GM18519 (cell line): ENCODE results near the gene NAB1.
A peak's percentile ranks its signal among the peaks of the same experiment; 100 is the strongest.

Experiments used
- ATAC-seq: cut with Tn5 transposase; IDR thresholded peaks from one replicate; pipeline ENCODE4 v1.9.1; 2021; ENCODE audit warnings: mild to moderate bottlenecking, moderate library complexity; ENCODE audit not compliant: unreplicated experiment, low FRiP score

Gene NAB1

DNA sequence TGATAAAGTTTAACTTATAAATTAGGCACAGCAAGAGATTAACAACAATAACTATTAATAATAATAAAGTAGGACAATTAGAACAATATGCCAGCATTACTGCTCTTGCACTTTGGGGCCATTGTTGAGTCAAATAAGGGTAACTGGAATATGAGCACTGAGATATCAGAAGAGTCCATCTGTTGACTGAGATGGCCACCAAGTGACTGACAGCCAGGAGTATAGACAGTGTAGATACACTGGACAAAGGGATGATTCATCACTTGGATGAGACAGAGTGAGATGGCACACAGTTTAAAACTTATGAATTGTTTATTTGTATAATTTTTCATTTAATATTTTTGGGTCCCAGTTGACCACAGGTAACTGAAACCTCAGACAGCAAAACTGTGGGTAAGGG is 20.0 kb downstream of the NAB1 start:
- ATAC-seq, result no peak

GRCh38 chr2:190670182-190670946 is 21.5 kb downstream of the NAB1 start:
- ATAC-seq, result peak; percentile 60

GRCh38 chr2:190674966-190675650 is 26.2 kb downstream of the NAB1 start:
- ATAC-seq, result peak; percentile 32

GRCh38 chr2:190677255-190677654 is 28.4 kb downstream of the NAB1 start:
- ATAC-seq, result no peak

GRCh38 chr2:190678444-190679162 is 29.7 kb downstream of the NAB1 start:
- peak; percentile 74 for ATAC-seq

GRCh38 chr2:190679391-190679790 is 30.5 kb downstream of the NAB1 start:
- no peak for ATAC-seq

DNA sequence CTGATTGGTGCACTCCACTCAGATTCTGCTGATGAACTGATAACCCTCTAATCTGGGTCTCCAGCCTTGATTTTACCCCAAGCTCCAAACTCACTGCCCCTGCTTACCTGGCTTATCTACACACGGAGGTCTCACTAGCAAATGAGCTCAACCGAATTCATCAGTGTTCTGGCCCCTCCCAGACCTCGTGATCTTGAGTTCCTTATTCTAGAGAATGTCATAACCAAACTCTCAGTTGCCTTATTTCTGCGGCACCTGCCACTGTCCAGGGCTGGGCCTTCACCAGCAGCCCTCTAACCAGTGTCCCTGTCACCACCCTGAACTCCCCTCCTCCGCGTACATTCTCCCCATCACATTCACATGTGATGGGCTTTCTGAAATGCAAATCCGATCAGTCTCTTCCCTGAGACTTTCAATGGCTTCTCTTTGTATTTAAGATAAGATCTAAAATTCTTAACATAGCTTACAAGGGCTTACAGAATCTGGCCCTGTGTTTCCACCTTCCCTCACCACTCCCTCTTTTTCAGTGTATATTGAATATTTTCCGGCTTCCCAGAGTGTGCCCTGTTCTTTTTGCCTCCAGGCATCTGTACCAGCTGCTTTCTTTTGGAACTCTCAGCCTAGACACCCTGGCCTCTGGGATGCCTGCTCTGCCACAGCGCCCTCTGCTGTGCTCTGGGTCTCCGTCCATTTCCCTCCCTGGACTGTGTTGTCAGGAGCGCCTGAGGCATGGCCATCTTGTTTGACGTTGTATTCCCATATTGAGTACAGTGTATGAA is 31.1 kb downstream of the NAB1 start:
- peak; percentile 31 for ATAC-seq

DNA sequence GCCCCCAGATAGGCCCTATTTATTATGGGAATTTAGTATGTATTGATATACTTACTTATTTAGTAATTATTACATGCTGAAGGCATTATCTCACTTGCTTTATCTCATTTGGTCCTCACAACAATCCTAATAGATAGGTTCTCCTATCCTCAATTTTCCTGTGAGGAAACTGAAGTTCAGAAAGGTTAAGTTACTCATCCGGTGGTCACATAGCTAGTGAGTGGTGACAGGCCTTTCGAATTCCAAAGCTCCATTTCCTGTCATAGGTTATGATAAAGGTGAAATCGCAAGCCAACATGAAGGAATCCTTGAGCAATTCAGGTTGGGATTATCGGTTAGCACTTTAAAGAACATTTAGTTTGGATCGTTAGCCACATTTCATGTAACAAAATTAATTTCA is 33.3 kb downstream of the NAB1 start:
- no peak for ATAC-seq

GRCh38 chr2:190683802-190684201 is 34.9 kb downstream of the NAB1 start:
- ATAC-seq, result no peak

- no peak for ATAC-seq
These were observed 36.0 kb downstream of the NAB1 start for GRCh38 chr2:190684931-190685330.

DNA sequence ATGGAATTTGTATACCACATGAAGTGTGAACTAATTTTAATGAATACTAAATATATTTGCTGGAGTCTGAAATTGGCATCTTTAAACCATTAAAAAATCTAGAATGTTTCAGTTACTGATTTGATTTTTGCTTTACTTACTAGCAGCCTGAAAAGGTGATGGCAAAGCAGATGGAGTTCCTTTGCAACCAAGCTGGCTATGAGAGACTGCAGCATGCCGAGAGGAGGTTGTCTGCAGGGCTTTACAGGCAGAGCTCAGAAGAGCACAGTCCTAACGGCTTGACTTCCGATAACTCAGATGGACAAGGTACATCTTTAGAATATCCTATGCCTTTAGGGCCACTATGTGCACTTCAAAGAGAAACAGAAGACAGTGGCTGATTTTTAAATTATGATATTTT is 36.5 kb downstream of the NAB1 start:
- no peak for ATAC-seq

- peak; percentile 58 for ATAC-seq
These were observed 44.8 kb downstream of the NAB1 start for GRCh38 chr2:190693533-190694232.

- ATAC-seq, result no peak
These were observed 45.6 kb downstream of the NAB1 start for GRCh38 chr2:190694479-190694878.

DNA sequence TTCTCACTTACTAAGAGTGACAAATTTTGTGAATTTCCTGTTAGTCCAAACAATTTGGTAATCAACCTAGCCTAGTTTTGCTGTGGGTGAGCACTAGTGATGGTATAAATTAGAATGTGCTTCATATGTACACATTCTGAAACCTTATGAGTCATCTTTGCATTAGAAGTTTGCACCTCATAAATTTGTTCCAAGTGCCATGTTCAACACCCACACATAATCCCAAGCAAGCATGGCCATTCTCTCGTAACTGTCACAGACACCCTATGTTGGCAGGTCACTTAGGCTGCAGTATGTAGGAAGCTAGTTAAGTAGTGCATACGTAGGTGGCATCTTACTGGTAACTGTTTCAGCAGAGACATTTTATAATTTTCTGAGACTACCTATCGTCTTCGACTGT is 46.9 kb downstream of the NAB1 start:
- peak; percentile 51 for ATAC-seq

DNA sequence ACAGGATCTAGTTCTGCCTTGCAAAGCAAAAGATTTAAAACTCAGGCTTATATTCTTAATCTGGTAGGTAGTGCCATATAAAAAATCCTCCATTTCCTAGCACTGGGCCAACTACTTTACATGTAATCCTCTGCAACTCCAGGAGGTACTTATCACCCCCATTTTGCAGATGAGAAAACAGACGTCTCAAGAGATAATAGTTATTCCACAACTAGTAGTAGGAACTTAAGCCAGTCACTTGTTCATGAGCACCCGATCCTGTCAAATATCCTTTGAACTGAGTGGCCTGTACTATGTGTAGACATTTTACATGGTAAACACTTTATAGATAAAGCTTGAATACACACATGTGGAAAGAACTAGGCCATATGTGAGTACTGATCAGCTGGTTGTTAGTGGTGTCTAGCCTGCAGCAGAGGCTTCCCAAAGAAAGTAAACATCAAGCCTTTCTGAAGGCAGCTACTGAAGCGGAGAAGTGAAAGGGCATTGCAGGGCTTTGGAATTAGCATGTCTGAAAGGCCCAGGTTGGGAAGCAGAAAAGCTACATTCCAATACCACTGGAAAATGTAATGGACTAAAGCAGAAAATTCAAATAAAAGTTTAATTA is 48.0 kb downstream of the NAB1 start:
- ATAC-seq, result no peak

DNA sequence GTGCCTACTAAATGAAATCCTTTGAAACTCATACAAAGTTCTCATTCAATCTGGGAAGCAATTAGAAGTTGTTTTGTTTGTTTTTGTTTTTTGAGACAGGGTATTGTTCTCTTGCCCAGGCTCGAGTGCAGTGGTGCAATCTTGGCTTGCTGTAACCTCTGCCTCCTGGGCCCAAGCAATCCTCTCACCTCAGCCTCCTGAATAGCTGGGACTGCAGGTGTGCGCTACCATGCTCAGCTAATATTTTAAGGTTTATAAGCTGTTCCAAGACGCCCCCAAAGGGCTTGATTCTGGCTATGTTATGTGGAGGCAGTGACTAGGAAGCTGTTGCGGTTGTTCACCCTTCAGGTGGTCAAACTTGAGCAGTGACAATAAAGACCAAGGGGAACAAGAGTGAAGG is 48.5 kb downstream of the NAB1 start:
- ATAC-seq, result no peak

- ATAC-seq, result no peak
These were observed 50.0 kb downstream of the NAB1 start for GRCh38 chr2:190698895-190699294.

DNA sequence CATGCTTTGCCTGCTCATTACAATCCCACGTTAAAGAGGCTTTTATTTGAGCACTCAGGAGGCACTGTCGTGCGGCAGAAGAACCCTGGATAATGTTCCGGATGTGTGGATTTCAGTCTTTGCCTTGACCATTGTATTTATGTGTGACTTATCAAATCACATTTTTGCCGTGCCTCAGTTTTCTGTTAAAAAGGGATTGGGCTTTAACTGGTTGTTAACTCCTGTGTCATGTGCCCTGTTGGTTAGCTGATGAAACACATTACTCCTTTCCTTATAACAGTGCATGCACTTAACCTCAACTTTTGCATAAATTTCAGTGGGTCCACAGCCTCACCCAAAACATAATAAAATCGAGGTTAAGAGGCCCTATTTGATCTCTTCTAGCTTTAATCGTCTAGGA is 52.7 kb downstream of the NAB1 start:
- ATAC-seq, result no peak

GRCh38 chr2:190705280-190705679 is 56.4 kb downstream of the NAB1 start:
- ATAC-seq, result no peak

DNA sequence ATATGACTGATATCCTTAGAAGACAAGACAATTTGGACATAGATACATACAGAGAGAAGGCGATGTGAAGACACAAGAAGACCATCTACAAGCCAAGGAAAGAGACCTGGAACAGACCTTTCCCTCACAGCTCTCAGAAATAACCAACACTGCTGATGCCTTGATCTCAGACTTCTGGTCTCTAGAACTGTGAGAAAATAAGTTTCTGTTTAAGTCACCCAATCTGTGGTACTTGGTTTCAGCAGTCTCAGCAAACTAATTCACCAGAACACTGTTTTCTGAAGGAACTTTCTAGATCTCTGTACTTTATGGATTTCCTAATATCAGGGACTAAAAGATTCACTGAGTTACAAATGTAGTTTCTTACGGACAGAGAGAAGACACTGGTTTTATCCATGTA is 58.8 kb downstream of the NAB1 start:
- ATAC-seq, result no peak
